ENCODE data around the gene SMLR1.

DNA sequence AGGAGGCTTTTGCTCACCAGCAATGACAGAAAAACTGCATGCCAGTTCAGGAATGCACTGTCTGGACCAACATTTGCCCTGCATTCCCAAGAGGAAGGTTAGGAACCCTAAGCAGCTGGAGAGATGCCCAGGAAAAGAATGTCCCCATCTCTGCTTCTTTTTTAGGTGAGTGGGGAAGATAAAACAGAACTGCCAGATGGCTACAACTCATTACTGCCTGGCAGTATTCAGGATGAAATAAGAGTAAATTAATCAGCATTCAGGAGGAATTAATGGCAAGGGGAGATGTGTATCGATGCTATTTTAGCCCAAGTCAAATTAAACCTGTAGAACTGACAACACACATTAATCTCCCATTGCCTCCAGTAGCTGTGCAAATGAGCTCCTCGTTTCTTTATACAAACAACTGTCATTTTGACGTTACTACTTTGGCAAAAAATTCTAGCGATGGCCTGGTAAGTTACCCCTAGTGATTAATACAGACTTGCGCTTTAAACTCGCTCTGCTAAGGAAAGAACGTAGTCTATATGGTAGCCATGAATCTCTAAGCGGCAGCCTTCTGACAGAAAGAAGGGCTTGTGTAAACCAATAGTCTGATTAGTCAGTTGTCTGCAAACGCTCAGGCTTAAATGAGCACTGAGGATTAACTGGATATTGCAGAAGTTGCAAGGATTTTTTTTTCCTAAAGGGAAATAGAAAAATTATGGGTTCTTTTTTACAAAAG is 16.7 kb upstream of the SMLR1 start:
- TF ChIP-seq, protein P1, sequence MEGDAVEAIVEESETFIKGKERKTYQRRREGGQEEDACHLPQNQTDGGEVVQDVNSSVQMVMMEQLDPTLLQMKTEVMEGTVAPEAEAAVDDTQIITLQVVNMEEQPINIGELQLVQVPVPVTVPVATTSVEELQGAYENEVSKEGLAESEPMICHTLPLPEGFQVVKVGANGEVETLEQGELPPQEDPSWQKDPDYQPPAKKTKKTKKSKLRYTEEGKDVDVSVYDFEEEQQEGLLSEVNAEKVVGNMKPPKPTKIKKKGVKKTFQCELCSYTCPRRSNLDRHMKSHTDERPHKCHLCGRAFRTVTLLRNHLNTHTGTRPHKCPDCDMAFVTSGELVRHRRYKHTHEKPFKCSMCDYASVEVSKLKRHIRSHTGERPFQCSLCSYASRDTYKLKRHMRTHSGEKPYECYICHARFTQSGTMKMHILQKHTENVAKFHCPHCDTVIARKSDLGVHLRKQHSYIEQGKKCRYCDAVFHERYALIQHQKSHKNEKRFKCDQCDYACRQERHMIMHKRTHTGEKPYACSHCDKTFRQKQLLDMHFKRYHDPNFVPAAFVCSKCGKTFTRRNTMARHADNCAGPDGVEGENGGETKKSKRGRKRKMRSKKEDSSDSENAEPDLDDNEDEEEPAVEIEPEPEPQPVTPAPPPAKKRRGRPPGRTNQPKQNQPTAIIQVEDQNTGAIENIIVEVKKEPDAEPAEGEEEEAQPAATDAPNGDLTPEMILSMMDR (IDR thresholded peaks at IDR 0.05), result no peak
- no peak for TF ChIP-seq POLR2AphosphoS5 (IDR thresholded peaks at IDR 0.05)
- TF ChIP-seq POLR2A (IDR thresholded peaks at IDR 0.05), result no peak
- no peak for TF ChIP-seq EP300 (IDR thresholded peaks at IDR 0.05)
